GM21367 (cell line): ENCODE data around the gene KIF4A.
"Not testable (repeated sequence)": the region's sequence is repeated elsewhere in the genome, so short reads cannot be mapped to it uniquely, and the experiment has no call there.

ENCODE experiments used
- ATAC-seq: cut with Tn5 transposase; IDR thresholded peaks from one replicate; pipeline ENCODE4 v1.9.1; 2021; ENCODE audit not compliant: unreplicated experiment

Gene KIF4A

GRCh38 chrX:70289793-70290770 is at the start of gene KIF4A, which contains the start of gene PDZD11:
KIF4A (plus strand) TSS chrX:70290104; CDS start chrX:70290459, 355 bp downstream.
PDZD11 (minus strand) TSS chrX:70289927; CDS start chrX:70289341, 586 bp downstream.
- ATAC-seq: peak; percentile 94

GRCh38 chrX:70240751-70241150 is 49.2 kb upstream of the KIF4A start:
- ATAC-seq: no peak

- ATAC-seq: no peak
Observed at GRCh38 chrX:70241501-70241900, 48.4 kb upstream of the KIF4A start.

GRCh38 chrX:70243601-70244000 is 46.3 kb upstream of the KIF4A start:
- not testable (repeated sequence) for ATAC-seq

- ATAC-seq: no peak
Observed at GRCh38 chrX:70244881-70245280, 45.0 kb upstream of the KIF4A start.

GRCh38 chrX:70247252-70247651 is 42.7 kb upstream of the KIF4A start:
- ATAC-seq: no peak

- no peak for ATAC-seq
Observed at GRCh38 chrX:70252491-70252890, 37.4 kb upstream of the KIF4A start.

- no peak for ATAC-seq
Observed at GRCh38 chrX:70253377-70254062, 36.4 kb upstream of the KIF4A start.

- ATAC-seq: no peak
Observed at GRCh38 chrX:70254063-70254400, 35.9 kb upstream of the KIF4A start.

GRCh38 chrX:70254909-70255308 is 35.0 kb upstream of the KIF4A start:
- ATAC-seq: no peak

GRCh38 chrX:70255452-70255851 is 34.5 kb upstream of the KIF4A start:
- no peak for ATAC-seq

- ATAC-seq: no peak
Observed at GRCh38 chrX:70257423-70258288, 32.2 kb upstream of the KIF4A start.

- ATAC-seq: no peak
Observed at GRCh38 chrX:70260104-70260503, 29.8 kb upstream of the KIF4A start, which contains the start of gene P2RY4. P2RY4 (minus strand) TSS chrX:70260204; CDS start chrX:70259624, 580 bp downstream.

GRCh38 chrX:70262952-70263567 is 26.8 kb upstream of the KIF4A start:
- no peak for ATAC-seq

GRCh38 chrX:70264784-70265183 is 25.1 kb upstream of the KIF4A start:
- ATAC-seq: no peak

- no peak for ATAC-seq
Observed at GRCh38 chrX:70268034-70268433, 21.9 kb upstream of the KIF4A start, which contains the start of gene ARR3. ARR3 (plus strand) TSS chrX:70268334; CDS start chrX:70269386, 1,052 bp downstream.

- not testable (repeated sequence) for ATAC-seq
Observed at GRCh38 chrX:70274029-70274428, 15.9 kb upstream of the KIF4A start.

- no peak for ATAC-seq
Observed at GRCh38 chrX:70279081-70279480, 10.8 kb upstream of the KIF4A start.

- no peak for ATAC-seq
Observed at GRCh38 chrX:70280573-70280972, 9.3 kb upstream of the KIF4A start.

GRCh38 chrX:70281951-70282350 is 8.0 kb upstream of the KIF4A start, which contains the start of gene RAB41:
RAB41 (plus strand) TSS chrX:70282172; CDS start chrX:70282218, 46 bp downstream.
- no peak for ATAC-seq
